Stimulated activated CD8-positive, alpha-beta memory T cell treated with anti-CD3 and anti-CD28 coated beads, Interleukin-12 subunit alpha, Interleukin-12 subunit beta, amount 100 ng/mL, for 1 hour (primary cell): ENCODE results near the gene PRKACA.
"Not testable (repeated sequence)": the region's sequence is repeated elsewhere in the genome, so short reads cannot be mapped to it uniquely, and the experiment has no call there.

Experiments
- DNase-seq: peaks from one replicate; pipeline ENCODE4 v3.0.0-alpha.2; 2020; ENCODE audit warnings: low read depth

The PRKACA gene

GRCh38 chr19:14147797-14148605 lies 30.4 kb upstream of the PRKACA start:
- DNase-seq, result peak; percentile 35

DNA sequence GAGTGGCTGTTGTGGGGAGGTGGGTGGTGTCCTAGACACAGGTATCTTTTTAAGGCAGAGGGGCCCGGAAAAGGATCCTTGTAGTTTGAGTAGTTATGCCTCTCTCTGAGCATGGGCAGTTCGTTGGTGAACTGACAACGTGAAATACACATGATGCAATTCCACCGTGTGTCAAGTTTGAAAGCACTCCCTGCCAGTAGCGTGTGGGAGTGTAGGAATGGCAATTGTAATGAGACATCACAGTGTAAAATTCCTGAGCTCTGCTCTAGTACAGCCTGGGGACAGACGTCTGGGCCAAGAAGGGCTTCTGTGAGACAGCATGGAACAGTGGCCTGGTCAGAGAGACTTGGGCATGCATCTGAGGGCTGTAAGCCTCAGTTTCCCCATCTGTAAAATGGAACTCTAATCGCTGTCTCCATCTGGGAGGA lies 29.2 kb upstream of the PRKACA start:
- DNase-seq, result no peak

DNA sequence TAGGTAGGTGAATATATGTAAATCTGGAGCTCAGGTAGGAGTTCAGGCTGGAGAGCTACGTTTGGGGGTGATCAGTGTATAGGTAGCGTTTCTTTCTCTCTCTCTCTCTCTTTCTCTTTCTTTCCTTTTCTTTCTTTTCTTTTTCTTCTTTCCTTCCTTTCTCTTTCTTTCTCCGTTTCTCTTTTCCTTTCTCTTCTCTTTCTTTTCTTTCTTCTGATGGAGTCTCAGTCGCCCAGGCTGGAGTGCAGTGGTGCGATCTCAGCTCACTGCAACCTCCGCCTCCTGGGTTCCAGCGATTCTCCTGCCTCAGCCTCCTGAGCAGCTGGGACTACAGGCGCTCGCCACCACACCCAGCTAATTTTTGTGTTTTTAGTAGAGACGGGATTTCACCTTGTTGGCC lies 28.6 kb upstream of the PRKACA start:
- not testable (repeated sequence) for DNase-seq

- DNase-seq, result no peak
These were observed 27.8 kb upstream of the PRKACA start for GRCh38 chr19:14145381-14145780.

DNA sequence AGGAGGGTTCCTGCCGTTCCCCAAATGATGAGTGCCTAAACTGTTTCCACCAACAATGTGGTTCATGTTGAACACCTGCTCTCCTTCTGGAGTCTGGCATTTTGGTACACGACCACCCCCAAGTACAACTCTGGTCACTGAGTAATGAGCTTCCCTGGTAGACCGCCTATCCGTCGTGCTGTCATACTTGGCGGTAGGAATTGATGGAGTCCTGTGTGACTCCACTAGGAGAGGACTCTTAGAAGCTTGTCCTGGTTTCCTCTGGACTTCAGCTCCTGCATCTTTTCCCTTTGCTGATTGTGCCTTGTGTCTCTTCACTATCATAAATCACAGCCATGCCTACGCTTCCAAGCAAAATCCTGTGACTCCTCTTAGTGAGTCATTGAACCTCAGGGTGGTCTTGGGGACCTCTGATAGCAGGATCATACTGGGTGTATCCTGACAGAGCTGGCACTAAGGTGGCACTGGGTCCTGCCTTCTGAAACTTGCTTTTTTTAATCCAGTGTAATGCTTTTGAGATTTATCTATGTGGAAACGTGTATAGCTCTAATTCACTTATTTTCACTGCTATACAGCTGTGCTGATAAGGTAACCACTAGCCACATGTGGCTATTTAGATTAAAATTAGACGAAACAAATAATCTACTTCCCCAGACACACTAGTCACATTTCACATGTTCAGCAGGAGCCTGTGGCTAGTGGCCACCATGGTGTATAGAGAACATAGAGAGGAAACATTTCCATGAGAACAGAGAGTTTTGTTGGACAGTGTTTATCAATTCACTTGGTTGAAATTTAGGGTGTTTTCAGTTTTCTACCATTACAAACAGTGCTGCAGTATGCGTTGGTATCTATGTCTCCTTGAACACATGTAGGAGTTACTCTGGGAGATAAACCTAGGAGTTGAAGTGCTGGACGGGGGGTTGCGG lies 25.0 kb upstream of the PRKACA start:
- DNase-seq, result no peak

DNA sequence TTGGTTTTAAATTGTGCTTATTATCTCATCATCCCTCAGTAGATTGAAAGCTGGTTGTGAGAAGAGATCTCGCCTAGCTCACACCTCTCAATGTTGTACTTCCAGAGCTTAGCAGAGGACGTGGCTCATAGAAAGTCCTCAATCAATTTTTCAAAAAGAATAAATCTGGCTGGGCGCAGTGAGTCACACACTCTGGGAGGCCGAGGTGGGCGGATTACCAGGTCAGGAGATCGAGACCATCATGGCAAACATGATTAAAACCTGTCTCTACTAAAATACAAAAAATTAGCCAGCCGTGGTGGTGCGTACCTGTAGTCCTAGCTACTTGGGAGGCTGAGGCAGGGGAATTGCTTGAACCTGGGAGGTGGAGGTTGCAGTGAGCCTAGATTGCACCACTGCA lies 23.5 kb upstream of the PRKACA start:
- DNase-seq, result no peak

DNA sequence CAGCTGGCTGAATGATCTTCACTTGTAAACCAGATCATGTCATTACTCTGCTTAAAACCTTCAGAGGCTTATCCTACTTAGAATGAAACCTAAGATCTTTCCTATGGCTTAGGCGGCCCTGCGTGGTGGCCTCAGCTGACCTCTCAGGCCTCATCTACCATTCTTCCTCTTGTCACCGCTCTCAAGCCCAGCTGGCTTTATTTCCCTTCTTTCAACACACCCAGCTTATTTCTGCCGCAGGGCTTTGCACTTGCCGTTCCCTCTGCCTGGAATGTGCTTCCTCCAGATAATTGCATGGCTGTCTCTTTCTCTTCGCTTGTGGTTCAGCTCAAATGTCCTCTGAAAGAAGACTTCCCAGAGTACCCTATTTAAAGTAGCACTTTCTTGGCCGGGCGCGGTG lies 22.4 kb upstream of the PRKACA start:
- no peak for DNase-seq

DNA sequence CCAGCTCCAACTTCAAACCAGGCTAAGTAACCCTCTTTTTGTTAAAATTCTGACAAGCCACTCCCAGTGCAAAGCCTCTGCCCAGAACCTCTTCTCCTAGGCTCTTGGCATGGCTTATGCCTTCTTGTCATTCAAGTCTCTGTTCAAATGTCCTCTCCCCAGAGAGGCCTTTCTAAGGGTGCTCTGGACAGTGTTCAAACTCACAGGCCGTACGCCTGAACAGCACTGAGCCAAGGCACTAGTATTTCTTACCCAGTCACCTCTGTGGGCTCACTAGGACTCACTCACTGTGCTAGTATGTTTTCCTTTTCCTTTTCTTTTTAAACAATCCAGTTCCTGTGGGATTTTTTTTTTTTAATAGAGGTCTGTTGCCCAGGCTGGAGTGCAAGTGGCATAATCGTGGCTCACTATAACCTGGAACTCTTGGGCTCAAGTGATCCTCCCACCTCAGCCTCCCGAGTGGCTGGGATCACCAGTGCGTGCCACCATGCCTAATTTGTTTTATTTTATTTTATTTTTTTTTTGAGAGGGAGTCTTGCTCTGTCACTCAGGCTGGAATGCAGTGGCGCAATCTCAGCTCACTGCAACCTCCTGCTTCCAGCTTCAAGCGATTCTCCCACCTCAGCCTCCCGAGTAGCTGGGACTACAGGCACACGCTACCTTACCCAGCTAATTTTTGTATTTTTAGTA lies 21.2 kb upstream of the PRKACA start:
- no peak for DNase-seq

GRCh38 chr19:14136509-14137281 lies 19.1 kb upstream of the PRKACA start, which contains the start of gene ASF1B:
ASF1B (minus strand) TSS chr19:14136589; CDS start chr19:14136456, 133 bp downstream.
- DNase-seq, result peak; percentile 94

DNA sequence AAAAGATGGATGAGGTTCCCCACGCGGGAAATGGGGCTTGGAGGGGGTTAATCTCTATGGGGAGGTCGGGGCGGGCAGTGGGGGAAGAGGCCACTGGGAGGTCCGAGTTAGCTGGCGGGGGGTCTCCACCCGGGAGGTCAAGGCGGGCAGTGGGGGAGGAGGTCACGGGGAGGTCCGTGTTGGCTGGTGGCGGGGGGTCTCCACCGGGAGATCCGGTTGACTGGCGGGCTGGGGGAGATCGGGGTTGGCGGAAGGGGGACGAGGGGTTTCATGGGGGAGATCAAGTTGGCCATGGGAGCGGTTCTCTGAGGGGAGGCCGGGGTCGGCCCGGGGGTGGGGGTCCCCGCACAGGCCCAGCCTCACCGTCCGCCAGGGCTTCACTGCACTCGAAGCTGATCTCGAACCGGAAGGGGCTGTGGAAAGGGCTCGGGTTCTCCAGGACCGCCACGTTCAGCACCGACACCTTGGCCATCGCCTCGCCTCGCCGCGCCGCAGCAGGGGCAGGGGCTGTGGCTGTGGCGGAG lies 18.5 kb upstream of the PRKACA start:
- DNase-seq, result no peak

DNA sequence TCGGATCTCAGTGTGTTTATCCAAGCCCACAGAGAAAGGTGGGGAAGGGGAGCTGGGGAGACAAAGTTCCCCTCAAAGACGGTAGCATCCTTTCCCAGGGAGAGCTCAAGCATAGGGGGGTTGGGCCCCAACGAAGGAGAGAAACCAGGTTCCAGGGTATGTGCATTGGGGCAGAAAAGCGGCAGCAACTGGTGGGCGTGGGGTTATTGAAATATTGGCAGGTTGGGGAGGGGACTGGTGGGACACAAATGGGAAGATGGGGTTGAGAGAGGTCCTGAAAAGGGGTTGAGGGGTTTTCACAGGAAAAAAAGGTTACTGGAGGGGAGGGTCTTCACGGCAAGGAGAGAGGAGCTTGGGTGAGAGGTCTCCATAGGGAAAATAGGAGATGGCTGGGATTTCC lies 17.8 kb upstream of the PRKACA start:
- no peak for DNase-seq

GRCh38 chr19:14127929-14128509 lies 10.5 kb upstream of the PRKACA start:
- no peak for DNase-seq

GRCh38 chr19:14127176-14127575 lies 9.6 kb upstream of the PRKACA start:
- no peak for DNase-seq

- no peak for DNase-seq
These were observed 5.4 kb upstream of the PRKACA start for GRCh38 chr19:14122924-14123323.

DNA sequence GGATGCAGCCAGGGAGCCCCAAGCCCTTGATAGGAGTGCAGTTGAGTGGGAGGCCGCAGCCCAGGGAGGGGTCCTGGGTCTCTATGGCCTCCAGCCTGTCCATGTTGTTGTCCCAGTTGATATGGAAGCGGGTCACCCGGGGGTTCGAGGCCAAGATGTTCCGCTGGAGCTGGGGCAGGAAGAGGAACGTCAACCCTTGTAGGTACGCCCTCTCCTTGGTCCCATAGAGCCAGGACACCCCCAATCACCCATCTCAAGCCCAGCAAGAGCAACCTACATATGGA lies 2.9 kb upstream of the PRKACA start:
- DNase-seq, result no peak

GRCh38 chr19:14119644-14120496 lies 2.3 kb upstream of the PRKACA start:
- DNase-seq, result no peak

- no peak for DNase-seq
These were observed 1.6 kb upstream of the PRKACA start for GRCh38 chr19:14119146-14119545.

GRCh38 chr19:14118165-14119051 lies 846 bp upstream of the PRKACA start:
- no peak for DNase-seq

DNA sequence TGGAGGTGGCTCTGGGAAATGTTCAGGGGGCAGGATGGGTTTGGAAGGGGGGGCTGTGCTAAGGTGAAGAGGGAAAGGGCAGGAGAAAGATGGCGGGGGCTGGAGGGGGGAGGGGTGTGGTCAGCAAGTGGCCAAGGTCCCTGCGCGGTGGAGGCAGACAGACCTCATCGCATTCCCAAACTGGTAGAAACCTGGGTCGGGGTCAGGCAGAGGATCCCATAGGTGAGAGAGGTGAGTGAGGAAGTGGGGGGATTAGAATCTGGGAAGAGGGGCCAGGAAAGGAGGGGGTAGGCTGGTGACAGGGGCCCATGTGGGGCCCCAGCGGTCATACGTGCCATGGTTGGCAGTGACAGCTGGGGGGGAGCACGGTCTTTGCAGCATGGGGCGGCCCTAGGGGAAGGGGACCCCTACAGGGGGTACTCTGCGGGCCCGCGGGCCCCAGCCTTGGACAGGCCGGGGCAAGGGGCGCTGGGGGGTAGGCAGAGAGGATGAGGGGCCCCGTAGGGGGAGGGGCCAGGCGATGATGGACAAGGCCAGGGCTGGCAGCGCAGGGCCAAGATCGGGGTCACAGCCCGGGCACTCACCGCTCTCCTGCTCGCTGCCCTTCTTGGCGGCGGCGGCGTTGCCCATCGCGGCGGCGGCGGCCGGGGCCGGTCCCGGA lies 514 bp downstream of the PRKACA start:
- no peak for DNase-seq
